ENCODE data around the gene MRE11. TPM values are rescaled to one million over a fixed set of nuclear protein-coding genes. Genes with fewer than 3 reads are reported as not detected.
"Not testable (repeated sequence)": the region's sequence is repeated elsewhere in the genome, so short reads cannot be mapped to it uniquely, and the experiment has no call there.

Gene MRE11
- total RNA-seq, 2 donors from 2014 or later, result 15.2 to 15.9 TPM

DNA sequence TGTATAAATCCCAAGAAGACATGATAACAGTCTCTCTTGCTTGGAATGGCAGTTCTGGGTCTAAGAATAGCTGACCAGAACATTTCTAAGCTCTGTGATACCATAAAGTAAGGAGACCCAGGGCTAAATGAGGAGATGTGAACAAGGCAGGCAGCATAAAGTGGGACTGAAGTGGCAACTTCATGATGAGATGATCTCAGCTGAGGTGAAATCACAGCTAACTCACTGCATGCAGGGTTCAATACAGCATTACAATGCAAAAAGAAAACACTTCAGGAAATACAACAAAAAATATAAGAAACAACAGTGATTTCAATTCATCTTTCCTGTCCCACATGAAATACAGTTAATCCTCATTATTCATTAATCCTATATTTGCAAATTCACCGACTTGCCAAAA, 44.6 kb downstream of the MRE11 start:
- DNase-seq (ENCODE audit: low spot score), result no peak
- intact Hi-C loops (cut with DNase I), result no loop called here

DNA sequence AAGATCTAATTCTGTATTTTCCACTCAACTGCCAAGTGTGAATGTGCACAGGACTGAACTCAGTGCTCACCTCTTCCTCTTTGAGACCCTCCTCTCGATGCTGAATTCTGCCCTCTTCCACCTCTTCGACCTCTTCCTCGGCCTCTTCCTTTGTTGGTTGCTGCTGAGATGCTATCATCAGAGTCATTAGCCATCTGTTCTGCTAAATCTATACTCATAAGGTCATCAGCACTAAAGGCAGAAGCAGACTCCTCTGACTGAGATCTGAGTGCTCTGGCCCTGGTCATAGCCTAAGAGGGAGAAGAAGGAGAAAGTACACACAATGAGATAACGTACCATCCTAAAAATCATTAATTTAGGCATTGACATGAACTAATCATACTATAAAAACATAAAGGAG, 46.5 kb downstream of the MRE11 start:
- DNase-seq (ENCODE audit: low spot score), result no peak
- intact Hi-C loops (cut with DNase I), result no loop called here

DNA sequence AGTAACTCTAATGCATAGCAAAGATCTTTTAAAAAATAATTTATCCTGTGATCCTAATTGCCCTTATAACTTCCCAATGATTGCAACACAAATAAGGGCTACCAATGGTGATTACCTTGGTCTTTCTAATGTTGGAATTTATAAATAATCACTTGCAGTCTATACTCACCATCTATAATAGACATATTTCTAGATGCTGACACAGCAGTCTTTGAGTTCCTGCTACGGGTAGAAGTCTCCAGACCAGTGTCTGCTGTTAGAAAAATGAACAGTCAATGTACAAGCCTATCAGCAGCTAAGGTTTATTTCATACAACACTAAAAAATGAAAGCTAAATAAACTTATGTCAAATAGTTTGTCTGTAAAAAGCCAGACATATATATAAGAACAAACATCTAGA, 48.0 kb downstream of the MRE11 start:
- no peak for DNase-seq (ENCODE audit: low spot score)
- intact Hi-C loops (cut with DNase I), result no loop called here

DNA sequence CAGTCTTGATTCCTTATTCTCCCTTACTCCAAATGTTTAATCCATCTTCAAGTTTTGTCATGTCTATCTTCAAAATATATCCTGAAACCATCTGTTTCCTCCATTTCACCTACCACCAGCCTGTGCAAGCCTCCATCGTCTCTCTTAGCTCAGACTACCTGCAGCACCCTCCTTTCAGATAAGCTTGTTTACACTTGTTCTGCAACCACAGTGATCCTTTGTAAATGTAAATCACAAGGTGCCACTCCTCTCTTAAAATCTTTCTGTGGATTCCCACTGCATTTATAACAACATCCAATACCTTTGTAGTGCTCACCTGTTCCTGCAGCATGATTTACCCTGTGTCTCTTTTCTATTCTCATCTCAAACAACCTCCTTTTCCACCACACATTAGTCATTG, 60.6 kb downstream of the MRE11 start:
- DNase-seq (ENCODE audit: low spot score), result no peak
- intact Hi-C loops (cut with DNase I), result no loop called here

DNA sequence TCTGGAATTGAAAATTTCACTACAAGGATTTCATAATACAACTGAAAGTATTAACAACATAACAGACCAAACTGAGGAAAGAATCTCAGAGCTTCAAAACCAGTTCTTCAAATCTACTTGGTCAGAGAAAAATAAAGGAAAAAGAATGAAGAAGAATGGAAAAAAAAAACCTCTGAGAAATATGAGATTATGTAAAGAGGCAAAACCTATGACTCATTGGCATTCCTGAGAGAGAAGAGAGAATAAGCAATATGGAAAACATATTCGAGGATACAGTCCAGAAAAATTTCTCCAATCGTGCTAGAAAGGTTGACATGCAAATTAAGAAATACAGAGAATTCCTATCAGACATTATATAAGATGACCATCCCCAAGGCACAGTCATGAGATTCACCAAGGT, 69.0 kb downstream of the MRE11 start:
- intact Hi-C loops (cut with DNase I), result loop anchor here in 1 of 2 donors (10.0 kb wide), 1 partner anchor 540 kb away; no protein-coding TSS in a partner anchor
- DNase-seq (ENCODE audit: low spot score), result no peak

DNA sequence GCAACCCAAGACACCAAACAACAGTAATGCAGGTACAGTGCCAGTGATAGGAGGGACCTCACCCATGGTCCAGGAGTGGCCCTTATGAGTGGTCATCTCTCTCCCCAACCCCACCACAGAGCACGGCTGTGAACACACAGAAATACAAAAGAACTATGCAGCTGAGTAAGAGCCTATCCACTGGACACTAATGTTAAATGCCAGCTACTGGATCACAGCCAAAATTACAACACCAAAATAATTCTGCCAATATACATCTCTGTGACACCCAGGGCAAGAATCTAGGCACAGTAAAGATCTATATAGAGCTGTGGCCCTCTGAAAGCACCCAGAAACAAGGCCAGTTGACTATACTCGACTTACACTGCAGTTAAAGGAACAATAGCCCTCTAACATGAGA, 69.6 kb downstream of the MRE11 start:
- intact Hi-C loops (cut with DNase I), result loop anchor here in 1 of 2 donors (10.0 kb wide), 1 partner anchor 539 kb away; no protein-coding TSS in a partner anchor
- no peak for DNase-seq (ENCODE audit: low spot score)

DNA sequence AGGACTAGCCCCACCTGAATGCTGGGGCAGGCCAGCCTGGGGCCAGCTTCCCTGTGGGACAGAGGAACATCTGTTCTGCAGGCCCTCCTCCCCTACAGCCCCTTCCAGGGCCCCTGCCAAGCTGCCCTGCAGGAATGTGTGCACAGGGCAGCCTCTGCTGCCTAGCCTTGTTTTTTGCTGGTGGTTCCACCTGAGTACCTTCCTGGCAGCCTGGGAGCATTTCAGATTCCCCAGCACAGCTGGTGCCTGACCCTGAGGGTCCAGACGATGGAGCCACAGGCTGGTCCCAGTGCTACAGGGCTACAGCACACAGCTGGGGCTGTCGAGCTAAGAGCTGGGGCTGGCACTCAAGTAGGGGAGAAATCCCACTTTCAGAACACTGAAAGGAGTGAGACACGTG, 70.1 kb downstream of the MRE11 start:
- intact Hi-C loops (cut with DNase I), result loop anchor here in 1 of 2 donors (10.0 kb wide), 1 partner anchor 539 kb away; no protein-coding TSS in a partner anchor
- DNase-seq (ENCODE audit: low spot score), result no peak

DNA sequence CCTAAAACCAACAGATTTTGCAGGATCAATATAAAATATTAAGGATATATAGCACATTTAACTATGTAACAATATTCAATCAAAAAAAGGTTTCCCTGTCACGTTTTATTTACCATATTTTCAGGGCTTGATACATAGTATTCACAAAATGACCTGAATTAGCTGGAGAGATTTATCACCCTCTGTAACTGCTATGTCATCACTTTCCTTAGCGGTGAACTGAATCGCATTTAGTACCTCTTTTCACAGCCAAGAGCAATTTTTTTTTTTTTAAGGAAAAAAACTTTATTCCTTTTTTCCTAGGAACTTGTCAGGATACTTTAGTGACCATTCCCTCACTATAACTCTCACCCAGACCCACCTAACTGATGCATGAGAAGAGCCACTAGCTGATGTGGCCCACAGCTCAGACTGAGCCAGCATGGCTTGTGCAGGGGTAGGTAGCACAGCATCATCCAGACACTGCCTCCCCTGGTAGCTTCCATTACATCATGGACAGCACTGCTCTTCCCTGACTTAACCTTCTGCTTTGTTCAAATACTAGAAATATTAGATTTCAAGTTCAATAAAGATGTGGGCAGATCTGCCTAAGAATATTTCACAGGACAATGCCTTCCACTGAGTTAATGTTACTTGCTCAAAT, 75.4 kb downstream of the MRE11 start:
- intact Hi-C loops (cut with DNase I), result no loop called here
- DNase-seq (ENCODE audit: low spot score), result no peak

DNA sequence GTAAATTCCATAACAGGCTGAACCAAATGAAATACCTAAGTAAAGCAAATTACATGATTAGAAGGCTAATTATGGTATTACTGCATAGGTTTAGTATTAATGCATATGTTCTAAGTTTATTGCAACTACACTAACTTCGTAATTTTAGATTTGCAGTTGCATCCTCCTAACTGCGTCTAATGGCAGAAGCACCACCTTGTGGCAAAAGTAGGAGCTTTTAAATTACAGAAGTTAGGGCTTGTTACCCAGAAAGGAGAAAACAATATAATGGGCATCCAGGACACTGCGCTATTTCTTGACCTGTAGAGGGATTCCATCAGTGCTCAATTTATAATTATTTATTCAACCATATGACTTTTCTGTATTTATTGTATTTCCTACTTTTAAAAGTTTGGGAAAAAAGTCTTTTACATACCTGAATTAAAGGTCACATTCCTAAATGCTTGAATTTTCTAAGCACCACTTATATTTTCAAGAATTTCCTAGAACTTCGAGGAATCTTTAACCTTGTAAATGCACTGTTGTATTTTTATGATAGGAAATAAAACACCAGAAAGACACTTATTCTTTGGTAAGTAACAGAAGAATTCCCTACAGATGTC, 76.2 kb downstream of the MRE11 start:
- no peak for DNase-seq (ENCODE audit: low spot score)
- intact Hi-C loops (cut with DNase I), result no loop called here

DNA sequence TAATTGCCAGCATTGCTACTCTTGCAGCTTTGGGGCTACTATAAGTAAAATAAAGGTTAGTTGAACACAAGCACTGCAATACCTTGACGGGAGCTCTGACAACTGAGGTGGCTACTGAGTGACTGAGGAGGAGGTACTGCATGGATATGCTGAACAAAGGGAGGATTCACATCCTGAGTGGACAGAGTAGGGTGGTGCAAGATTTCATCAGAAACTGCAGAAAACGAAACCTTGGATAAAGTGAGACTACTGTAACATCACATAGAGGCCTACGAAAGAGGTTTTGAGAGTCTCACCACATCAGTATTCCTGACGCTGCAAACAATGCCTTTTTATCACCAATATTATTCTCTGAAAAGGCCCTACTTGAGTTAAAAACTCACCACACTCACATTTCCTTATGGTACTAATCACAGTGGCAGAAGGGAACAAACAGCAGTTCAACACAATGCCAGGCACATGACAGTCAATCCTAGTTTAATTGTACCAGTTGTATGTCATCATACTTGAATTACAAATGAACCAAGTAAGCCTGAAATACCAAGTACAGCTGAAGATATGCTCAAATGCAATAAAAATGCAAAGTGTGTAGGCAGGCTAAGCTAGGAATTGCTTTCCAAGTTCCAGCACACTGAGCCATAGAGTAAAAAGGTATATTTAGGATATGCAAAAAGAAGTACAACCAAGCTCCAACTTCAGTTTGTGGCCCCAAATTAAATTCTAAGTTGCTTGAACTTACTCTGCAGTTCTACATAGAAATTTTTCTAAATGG, 88.4 kb downstream of the MRE11 start:
- no peak for DNase-seq (ENCODE audit: low spot score)
- intact Hi-C loops (cut with DNase I), result no loop called here

DNA sequence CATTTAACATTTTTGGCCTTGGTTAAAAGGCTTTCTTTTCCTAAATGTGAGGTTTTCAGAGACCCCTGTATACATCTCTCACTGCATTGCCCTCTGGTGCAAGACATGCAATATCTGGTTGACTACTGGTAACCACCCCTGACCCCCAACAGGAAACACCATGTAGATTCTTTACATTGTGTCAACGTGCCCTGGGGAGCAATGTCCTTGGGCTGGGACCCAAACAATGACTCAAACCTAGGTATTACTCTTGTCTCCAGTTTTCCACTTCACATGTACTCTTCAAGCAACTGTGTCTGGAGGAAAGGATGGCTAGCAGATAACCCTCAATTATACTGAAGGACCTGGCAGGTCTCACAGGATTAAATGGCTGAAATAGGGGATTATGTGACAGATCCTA, 91.3 kb downstream of the MRE11 start:
- intact Hi-C loops (cut with DNase I), result no loop called here
- DNase-seq (ENCODE audit: low spot score), result no peak

DNA sequence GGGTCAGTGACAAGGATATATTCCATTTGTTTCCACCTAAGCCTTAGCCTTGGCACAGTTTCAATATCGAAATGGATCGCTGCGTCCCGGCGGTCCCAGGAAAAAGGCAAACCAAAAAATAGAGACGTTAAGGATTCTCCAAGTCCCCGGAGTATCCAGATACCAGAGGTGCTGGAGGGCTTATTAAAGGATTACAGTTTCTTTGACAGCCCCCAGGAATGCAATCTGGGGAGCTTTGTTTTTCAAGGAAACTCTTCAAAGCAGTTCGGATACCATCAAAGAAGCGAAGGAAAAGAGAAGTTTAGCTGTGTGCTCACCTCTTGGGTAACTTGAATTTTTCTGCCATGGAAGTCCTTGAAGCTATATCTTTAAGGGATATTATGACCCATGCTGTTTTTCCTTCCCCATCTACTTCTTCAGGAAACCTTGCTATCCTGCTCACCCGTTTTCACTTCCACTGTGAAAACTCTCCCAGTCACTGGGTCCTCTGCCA, 91.8 kb downstream of the MRE11 start:
- intact Hi-C loops (cut with DNase I), result no loop called here
- no peak for DNase-seq (ENCODE audit: low spot score)

DNA sequence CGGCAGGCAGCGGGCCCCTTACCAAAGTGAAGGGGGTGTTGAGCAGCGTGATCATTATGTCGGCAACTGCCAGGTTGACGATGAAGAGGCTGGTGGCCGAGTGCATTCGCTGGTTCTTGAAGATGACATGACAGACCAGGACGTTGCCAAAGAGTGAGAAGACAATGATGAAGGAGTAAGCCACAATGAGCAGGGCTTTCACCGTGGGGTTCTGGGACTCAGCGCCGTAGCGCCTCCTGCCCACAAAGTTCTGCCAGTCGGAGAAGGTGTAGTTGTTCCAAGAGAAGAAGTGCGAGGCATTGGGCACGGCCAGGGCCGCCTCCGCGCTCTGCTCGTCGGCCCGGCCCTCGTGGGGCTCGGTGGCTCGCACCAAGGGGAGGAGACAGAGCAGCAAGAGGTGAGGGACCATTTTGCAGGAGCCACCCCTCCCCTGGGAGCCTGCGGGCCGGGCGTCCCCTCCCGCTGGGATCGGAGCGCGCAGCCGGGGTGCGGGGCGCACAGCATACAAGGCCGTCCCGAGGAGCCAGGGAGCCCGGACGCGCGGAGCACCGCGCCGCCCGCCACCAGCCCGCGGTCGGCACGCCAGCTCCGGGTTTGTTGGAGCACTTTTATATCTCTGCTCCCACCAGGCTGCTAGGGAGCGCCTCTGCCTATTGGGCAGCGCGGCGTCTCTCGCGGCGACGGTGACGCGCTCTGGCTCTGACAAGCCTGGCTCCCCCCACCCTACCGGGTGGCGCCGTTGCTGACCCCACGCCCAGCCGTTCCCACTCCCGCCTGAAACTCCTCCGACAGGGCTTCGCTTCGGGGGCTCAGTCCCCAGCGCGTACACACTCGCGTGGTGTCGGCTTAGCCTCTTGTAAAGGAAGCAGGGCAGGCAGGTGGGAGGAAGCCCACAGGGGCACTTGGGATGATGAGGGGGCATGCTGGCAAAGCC, 92.5 kb downstream of the MRE11 start, which contains the start of gene GPR83:
GPR83 (minus strand) TSS at position 581 of the 934 bp plus-strand sequence; CDS start at position 409, 172 bp downstream.
- no peak for DNase-seq (ENCODE audit: low spot score)
- intact Hi-C loops (cut with DNase I), result no loop called here

DNA sequence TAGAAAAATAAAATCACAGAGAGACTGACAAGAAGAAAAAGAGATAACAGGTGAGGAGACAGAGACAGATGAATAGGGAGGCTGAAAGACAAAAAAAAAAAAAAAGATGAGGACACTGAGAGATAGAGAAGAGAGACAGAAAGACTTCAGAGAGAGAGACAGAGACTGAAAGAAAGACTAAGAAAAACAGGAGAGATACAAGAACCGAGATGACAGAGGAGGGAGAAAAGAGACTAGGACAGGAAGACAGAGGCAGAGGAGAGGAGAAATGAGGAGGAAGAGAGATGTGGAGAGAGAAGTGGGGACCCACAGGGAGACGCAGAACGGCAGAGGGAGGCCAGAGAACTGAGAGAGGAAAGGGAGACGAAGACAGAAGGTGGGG, 93.2 kb downstream of the MRE11 start:
- intact Hi-C loops (cut with DNase I), result no loop called here
- DNase-seq (ENCODE audit: low spot score), result no peak

DNA sequence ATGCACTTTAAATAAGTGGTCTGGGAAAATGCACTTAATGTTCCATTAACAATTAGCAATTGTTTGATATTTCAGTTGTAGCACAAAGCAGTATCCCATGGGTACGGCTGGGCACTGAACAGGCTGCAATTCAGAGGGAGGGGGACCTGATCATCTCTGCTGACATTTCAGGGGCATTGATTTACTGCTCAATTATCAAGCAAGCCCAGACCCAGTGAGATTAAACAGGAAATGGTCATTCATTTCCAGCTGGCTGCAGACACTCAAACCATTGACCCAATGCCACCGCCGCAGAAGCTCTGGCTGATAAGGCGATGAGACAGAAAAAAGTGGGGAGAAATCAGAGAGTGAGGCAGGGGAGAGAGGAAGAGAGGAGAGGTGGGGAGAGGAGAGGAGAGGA, 93.6 kb downstream of the MRE11 start:
- DNase-seq (ENCODE audit: low spot score), result no peak
- intact Hi-C loops (cut with DNase I), result no loop called here

DNA sequence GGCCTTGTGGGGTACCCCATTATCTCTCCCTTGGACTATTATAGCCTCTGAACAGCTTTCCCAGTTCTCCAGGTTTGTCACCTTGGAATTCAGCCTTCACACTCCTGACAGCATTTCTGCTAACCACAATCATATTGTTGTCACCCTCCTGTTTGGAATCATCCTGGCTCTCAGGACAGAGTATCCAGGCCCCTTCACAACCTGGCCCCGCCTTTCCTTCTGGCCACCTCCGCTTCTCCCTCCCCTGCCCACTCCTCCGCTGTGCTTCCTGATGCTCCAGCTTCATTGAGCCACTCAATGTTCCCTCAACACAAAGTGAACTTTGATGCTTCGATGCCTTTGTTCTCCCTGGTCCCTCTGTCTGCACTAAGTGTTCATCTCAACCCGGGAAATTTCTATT, 95.5 kb downstream of the MRE11 start:
- no peak for DNase-seq (ENCODE audit: low spot score)
- intact Hi-C loops (cut with DNase I), result no loop called here

DNA sequence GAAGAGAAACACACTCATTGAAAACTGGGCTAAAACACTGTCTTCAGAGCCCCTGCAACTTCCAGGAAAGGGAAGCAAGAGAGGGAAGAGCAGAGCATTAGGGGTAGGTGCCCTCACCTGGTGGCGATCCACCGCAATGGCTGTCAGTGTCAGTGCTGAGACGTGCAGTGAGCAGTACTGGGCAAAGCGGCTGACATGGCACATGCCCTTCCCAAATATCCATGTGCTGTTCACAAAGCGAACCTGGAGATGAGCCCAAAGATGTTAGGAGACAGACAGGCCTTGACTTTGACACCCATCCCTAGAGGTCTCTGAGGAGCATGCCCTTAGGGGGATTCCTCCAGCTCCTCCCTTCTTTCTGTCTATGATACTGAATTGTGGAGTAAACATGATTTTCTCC, 97.4 kb downstream of the MRE11 start:
- intact Hi-C loops (cut with DNase I), result no loop called here
- DNase-seq (ENCODE audit: low spot score), result no peak

DNA sequence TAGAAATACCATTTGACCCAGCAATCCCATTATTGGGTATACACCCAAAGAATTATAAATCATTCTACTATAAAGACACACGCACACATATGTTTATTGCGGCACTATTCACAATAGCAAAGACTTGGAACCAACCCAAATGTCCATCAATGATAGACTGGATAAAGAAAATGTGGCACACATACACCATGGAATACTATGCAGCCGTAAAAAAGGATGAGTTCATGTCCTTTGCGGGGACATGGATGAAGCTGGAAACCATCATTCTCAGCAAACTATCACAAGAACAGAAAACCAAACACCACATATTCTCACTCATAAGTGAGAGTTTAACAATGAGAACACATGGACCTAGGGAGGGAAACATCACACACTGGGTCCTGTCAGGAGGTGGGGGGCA, 101.7 kb downstream of the MRE11 start:
- intact Hi-C loops (cut with DNase I), result not testable (repeated sequence)

DNA sequence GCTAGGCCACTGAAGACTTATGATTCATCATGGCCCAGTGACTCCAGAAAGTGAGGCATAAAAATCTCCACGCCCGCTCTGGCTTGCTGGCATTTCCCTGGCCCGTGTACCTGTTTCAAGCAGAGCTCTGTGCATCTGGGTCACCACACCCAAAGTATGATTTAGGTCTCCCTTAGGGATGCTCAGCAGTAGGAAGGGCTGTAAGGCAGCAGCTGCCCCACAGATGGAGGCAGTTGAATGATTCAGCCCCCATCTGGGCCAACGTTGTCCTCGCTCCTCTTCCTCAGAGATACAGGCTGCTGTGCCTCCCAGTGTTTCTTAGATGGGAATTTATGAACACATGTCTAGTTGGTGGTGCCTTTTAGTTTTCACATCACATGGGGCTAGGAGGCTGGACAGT, 114.0 kb downstream of the MRE11 start:
- no peak for DNase-seq (ENCODE audit: low spot score)
- intact Hi-C loops (cut with DNase I), result no loop called here

More for the DNA sequence above, 101.7 kb downstream of the MRE11 start:
- DNase-seq (ENCODE audit: low spot score), result not testable (repeated sequence)
